ENCODE measurements around the gene LAX1. TPM values are rescaled to one million over a fixed set of nuclear protein-coding genes. Genes with fewer than 3 reads are reported as not detected.

The LAX1 gene
- total RNA-seq, 2 donors from 2014 or later = 0.15 TPM; not detected in 1

DNA sequence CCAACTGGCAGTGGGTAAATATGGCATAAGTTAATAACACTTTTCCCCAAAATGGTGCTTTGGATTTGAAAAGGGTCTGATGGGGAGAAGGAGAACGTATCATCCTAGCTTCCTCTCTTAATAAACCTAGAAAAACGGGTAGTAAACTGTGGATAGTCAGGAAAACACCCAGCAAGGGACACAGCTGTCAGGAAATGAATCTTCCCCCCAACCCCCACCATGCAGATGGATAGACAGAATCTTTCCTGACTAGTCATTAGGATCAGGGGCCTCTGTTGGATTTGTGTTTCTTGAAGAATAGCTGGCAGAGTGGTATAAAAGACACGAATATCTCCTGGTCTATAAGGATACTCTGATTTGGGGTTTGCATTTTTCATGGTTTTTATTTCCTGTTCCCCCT, 22.5 kb upstream of the LAX1 start:
- no peak overlapping the region for H3K9ac ChIP-seq (ENCODE audit: extremely low read depth, low read length, poor library complexity, severe bottlenecking)
- H3K36me3 ChIP-seq (ENCODE audit: control insufficient read depth, insufficient read depth, low read length) = peaks cover 14% of the 10 kb centered on the region
- Mint-ChIP-seq H3K4me3 (no peak overlapping the region), H3K27ac (no peak overlapping the region), H3K36me3 (ENCODE audit: low read depth) (peaks cover 16% of the 10 kb centered on the region), H3K9me3 (no peaks in the 10 kb centered on the region), H3K27me3 (ENCODE audit: insufficient read depth) (peaks cover 2% of the 10 kb centered on the region), H3K4me1 (peaks cover 6% of the 10 kb centered on the region)
- WGBS, 2 experiments (ENCODE audit: insufficient coverage in 1 of 2, insufficient read length in 1 of 2) = 84 to 100% methylated on average over 1 to 2 of the region's 3 CpGs
- TF ChIP-seq, protein P1, sequence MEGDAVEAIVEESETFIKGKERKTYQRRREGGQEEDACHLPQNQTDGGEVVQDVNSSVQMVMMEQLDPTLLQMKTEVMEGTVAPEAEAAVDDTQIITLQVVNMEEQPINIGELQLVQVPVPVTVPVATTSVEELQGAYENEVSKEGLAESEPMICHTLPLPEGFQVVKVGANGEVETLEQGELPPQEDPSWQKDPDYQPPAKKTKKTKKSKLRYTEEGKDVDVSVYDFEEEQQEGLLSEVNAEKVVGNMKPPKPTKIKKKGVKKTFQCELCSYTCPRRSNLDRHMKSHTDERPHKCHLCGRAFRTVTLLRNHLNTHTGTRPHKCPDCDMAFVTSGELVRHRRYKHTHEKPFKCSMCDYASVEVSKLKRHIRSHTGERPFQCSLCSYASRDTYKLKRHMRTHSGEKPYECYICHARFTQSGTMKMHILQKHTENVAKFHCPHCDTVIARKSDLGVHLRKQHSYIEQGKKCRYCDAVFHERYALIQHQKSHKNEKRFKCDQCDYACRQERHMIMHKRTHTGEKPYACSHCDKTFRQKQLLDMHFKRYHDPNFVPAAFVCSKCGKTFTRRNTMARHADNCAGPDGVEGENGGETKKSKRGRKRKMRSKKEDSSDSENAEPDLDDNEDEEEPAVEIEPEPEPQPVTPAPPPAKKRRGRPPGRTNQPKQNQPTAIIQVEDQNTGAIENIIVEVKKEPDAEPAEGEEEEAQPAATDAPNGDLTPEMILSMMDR (conservative IDR thresholded peaks at IDR 0.05) = no peak
- no peak overlapping the region for H3K4me3 ChIP-seq (ENCODE audit: low read length)
- DNase-seq = no peak
- no peaks in the 10 kb centered on the region for H3K9me3 ChIP-seq (ENCODE audit: control insufficient read depth, low read length)
- H3K4me1 ChIP-seq (ENCODE audit: control insufficient read depth, insufficient read depth, low read length) = no peaks in the 10 kb centered on the region
- H3K27ac ChIP-seq (ENCODE audit: low read depth, low read length) = no peak overlapping the region
- no peaks in the 10 kb centered on the region for H3K27me3 ChIP-seq (ENCODE audit: control insufficient read depth, insufficient read depth, low read length, poor library complexity, severe bottlenecking)

DNA sequence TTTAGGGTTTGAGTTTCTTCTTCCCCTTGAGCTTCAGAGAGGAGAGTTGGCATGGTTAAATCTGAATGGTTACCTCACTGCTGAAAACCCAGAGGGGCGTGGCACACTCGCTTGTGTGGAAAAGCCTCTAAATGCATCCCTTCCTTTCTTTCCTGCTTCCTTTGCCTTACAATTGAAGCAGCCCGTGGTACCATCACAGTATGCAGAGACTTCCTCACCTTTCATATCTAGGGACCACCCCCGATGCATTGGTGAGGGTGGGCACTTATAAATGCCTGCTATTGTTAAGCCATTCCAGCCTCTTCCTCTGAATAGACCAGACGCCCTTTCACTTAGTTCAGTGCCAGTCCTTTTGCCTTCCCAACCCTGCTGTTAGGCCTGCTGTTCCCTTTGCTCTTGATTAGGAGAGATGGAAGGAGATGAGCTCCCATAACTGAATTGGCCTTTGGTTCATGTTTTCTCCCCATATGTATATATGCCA, 21.9 kb upstream of the LAX1 start:
- no peaks in the 10 kb centered on the region for H3K9me3 ChIP-seq (ENCODE audit: control insufficient read depth, low read length)
- peaks cover 12% of the 10 kb centered on the region for H3K36me3 ChIP-seq (ENCODE audit: control insufficient read depth, insufficient read depth, low read length)
- peaks cover 2% of the 10 kb centered on the region for H3K27me3 Mint-ChIP-seq (ENCODE audit: insufficient read depth)
- peaks cover 6% of the 10 kb centered on the region for H3K4me1 Mint-ChIP-seq
- no peaks in the 10 kb centered on the region for H3K27me3 ChIP-seq (ENCODE audit: control insufficient read depth, insufficient read depth, low read length, poor library complexity, severe bottlenecking)
- peaks cover 16% of the 10 kb centered on the region for H3K36me3 Mint-ChIP-seq (ENCODE audit: low read depth)
- H3K4me3 ChIP-seq (ENCODE audit: low read length) = no peak overlapping the region
- no peak overlapping the region for H3K27ac ChIP-seq (ENCODE audit: low read depth, low read length)
- 65 to 69% methylated on average over 4 to 5 of the region's 5 CpGs for WGBS, 2 experiments (ENCODE audit: insufficient coverage in 1 of 2, insufficient read length in 1 of 2)
- H3K9ac ChIP-seq (ENCODE audit: extremely low read depth, low read length, poor library complexity, severe bottlenecking) = no peak overlapping the region
- H3K4me3 Mint-ChIP-seq = no peak overlapping the region
- H3K4me1 ChIP-seq (ENCODE audit: control insufficient read depth, insufficient read depth, low read length) = no peaks in the 10 kb centered on the region
- no peaks in the 10 kb centered on the region for H3K9me3 Mint-ChIP-seq
- no peak overlapping the region for H3K27ac Mint-ChIP-seq
- DNase-seq = no peak
- TF ChIP-seq, protein P1 (conservative IDR thresholded peaks at IDR 0.05) = no peak

DNA sequence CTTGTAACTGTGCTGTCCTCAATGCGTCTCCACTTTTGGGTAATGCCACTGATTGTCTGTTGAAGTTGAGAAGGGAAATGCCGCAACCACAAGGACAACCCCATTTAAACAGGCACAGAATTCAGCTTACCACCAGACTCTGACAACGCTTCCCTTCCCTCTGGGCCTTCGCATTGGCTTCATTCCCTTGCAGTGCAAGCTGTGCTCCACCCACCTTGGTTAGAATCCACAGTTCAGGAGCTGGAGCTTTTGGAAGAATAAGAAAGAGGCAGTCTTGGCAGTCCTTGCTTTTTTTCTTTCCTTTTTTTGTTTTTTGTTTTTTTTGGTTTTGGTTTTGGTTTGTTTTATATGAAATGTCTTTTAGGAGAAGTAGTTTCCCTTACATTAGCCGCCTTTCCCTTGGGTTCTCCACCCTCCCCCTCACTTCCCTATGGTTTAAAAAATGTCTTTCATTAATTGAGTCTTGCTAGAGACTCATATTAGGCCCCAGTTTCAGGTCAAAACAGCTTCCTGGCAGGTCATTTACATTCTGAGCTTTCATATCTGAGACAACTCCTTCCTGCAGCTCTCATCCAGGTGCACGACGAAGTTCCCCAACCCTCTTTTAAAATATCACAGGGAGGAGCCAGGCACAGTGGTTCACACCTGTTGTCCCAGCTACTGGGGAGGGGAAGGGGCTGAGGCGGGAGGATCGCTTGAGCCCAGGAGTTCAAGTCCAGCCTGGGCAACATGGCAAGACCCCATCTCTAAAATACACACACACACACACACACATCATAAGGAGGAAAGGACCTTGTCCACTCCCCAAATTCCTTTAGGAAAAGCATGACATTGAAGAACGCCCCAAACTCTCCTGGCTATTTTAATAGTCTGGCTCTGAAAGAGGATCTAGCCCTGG, 20.7 kb upstream of the LAX1 start:
- 58 to 74% methylated on average over 3 to 7 of the region's 10 CpGs for WGBS, 2 experiments (ENCODE audit: insufficient coverage in 1 of 2, insufficient read length in 1 of 2)
- H3K4me3 Mint-ChIP-seq = no peak overlapping the region
- TF ChIP-seq, protein P1 (conservative IDR thresholded peaks at IDR 0.05) = no peak
- peaks cover 2% of the 10 kb centered on the region for H3K27me3 Mint-ChIP-seq (ENCODE audit: insufficient read depth)
- no peak overlapping the region for H3K9ac ChIP-seq (ENCODE audit: extremely low read depth, low read length, poor library complexity, severe bottlenecking)
- H3K36me3 ChIP-seq (ENCODE audit: control insufficient read depth, insufficient read depth, low read length) = peaks cover 11% of the 10 kb centered on the region
- H3K4me3 ChIP-seq (ENCODE audit: low read length) = no peak overlapping the region
- no peaks in the 10 kb centered on the region for H3K9me3 Mint-ChIP-seq
- peaks cover 13% of the 10 kb centered on the region for H3K36me3 Mint-ChIP-seq (ENCODE audit: low read depth)
- peaks cover 6% of the 10 kb centered on the region for H3K4me1 Mint-ChIP-seq
- H3K27me3 ChIP-seq (ENCODE audit: control insufficient read depth, insufficient read depth, low read length, poor library complexity, severe bottlenecking) = no peaks in the 10 kb centered on the region
- no peaks in the 10 kb centered on the region for H3K9me3 ChIP-seq (ENCODE audit: control insufficient read depth, low read length)
- no peaks in the 10 kb centered on the region for H3K4me1 ChIP-seq (ENCODE audit: control insufficient read depth, insufficient read depth, low read length)
- no peak overlapping the region for H3K27ac Mint-ChIP-seq
- H3K27ac ChIP-seq (ENCODE audit: low read depth, low read length) = no peak overlapping the region
- DNase-seq = peak; percentile 67

All from endodermal cell (in vitro differentiated cells).